K562 (cell line): ENCODE measurements around the gene KNL1. TPM values are rescaled to one million over a fixed set of nuclear protein-coding genes. Genes with fewer than 3 reads are reported as not detected.
A peak's percentile ranks its signal among the peaks of the same experiment; 100 is the strongest.

Experiments
- DPF2 ChIP-seq: fragments of 450-650 bp; IDR thresholded peaks from 2 replicates; pipeline ENCODE4 v1.6.1; 2016
- E2F4 ChIP-seq: sonication (generic); formaldehyde crosslinking; IDR thresholded peaks from 2 replicates; pipeline ENCODE4 v1.8.0; 2022; ENCODE audit warnings: mild to moderate bottlenecking, low read depth, missing genetic modification reagents
- GABPA ChIP-seq: fragments of 200-800 bp; sonication (Bioruptor generic); conservative IDR thresholded peaks from 2 replicates; pipeline ENCODE4 v1.6.1; 2016; ENCODE audit warnings: low read depth, missing genetic modification characterization, missing compliant biosample characterization
- HNRNPH1 ChIP-seq: fragments of 200-400 bp; formaldehyde crosslinking; optimal IDR thresholded peaks from 2 replicates; pipeline ENCODE3; 2017; ENCODE audit warnings: low read depth, mild to moderate bottlenecking, low read length, moderate library complexity
- HOXB6 ChIP-seq: fragments of 250-450 bp; sonication (Bioruptor Pico); IDR thresholded peaks from 2 replicates; pipeline ENCODE4 v1.5.1; 2022; ENCODE audit warnings: mild to moderate bottlenecking, borderline replicate concordance
- KAT7 ChIP-seq: sonication (generic); formaldehyde crosslinking; IDR thresholded peaks from 2 replicates; pipeline ENCODE4 v1.8.0; 2022; ENCODE audit warnings: missing genetic modification reagents, mild to moderate bottlenecking, borderline replicate concordance
- KAT8 ChIP-seq: fragments of 450-650 bp; IDR thresholded peaks from 2 replicates; pipeline ENCODE4 v1.6.1; 2016; ENCODE audit warnings: low read depth, mild to moderate bottlenecking
- NR1H2 ChIP-seq: sonication (generic); formaldehyde crosslinking; IDR thresholded peaks from 2 replicates; pipeline ENCODE4 v1.4.0; 2020; ENCODE audit warnings: mild to moderate bottlenecking, missing genetic modification reagents
- PHF20 ChIP-seq: fragments of 450-650 bp; IDR thresholded peaks from 2 replicates; pipeline ENCODE4 v1.6.1; 2018; ENCODE audit not compliant: partially characterized antibody
- POLR2A ChIP-seq: fragments of 450-650 bp; conservative IDR thresholded peaks from 2 replicates; pipeline ENCODE4 v1.6.1; 2016
- PREB ChIP-seq: sonication (generic); formaldehyde crosslinking; IDR thresholded peaks from 2 replicates; pipeline ENCODE4 v1.8.1; 2023; ENCODE audit warnings: mild to moderate bottlenecking, missing genetic modification reagents
- RNF219 ChIP-seq: fragments of 250-450 bp; sonication (Bioruptor Pico); IDR thresholded peaks from 2 replicates; pipeline ENCODE4 v1.5.0; 2022; ENCODE audit warnings: mild to moderate bottlenecking
- STAG1 ChIP-seq: sonication (generic); formaldehyde crosslinking; IDR thresholded peaks from 2 replicates; pipeline ENCODE4 v1.5.0; 2020; ENCODE audit warnings: missing genetic modification reagents, borderline replicate concordance
- TAF9B ChIP-seq: fragments of 450-650 bp; IDR thresholded peaks from 2 replicates; pipeline ENCODE4 v1.6.1; 2018; ENCODE audit warnings: mild to moderate bottlenecking; ENCODE audit not compliant: partially characterized antibody
- TEAD1 ChIP-seq, 2 experiments: fragments of 450-650 bp in 1 of 2; sonication (generic) in 1 of 2; formaldehyde crosslinking; IDR thresholded peaks; 2 replicates each; pipeline versions ENCODE4 v1.4.0 to v1.8.0; 2020 to 2022; ENCODE audit warnings: mild to moderate bottlenecking in 2 of 2, missing genetic modification reagents in 1 of 2
- TGIF2 ChIP-seq: sonication (generic); formaldehyde crosslinking; IDR thresholded peaks from 2 replicates; pipeline ENCODE4 v1.8.1; 2022; ENCODE audit warnings: mild to moderate bottlenecking, missing genetic modification reagents, moderate library complexity
- ZNF551 ChIP-seq: fragments of 250-450 bp; sonication (Bioruptor Pico); IDR thresholded peaks from 2 replicates; pipeline ENCODE4 v1.5.0; 2021; ENCODE audit warnings: mild to moderate bottlenecking, moderate library complexity
- polyA plus RNA-seq, 8 experiments: library from polyadenylated mRNA; depleted of rRNA in 4 of 8; stranded (reverse) in 5 of 8; unstranded in 3 of 8; fragments of >200 nt; fragmentation: Nextera tagmentation in 2 of 8; fragmentation: Illumina TruSeq in 1 of 8; extraction: Ambion mirVana in 2 of 8; extraction: Trizol in 1 of 8; gene quantifications; 2 replicates each; pipeline versions ENCODE4 v1.2.1 to v1.2.3, GENCODE V29; 2011 to 2014; ENCODE audit warnings: inconsistent platforms in 1 of 8, missing spikeins in 1 of 8
- total RNA-seq, 7 experiments: library from RNA; depleted of rRNA in 6 of 7; stranded (reverse); fragments of >200 nt in 6 of 7; fragmentation: Illumina TruSeq in 2 of 7; extraction: Trizol in 2 of 7; gene quantifications; 2 replicates each; pipeline versions ENCODE4 v1.2.1 to v1.2.3, GENCODE V29; 2011 to 2021; ENCODE audit warnings: low replicate concordance in 1 of 7
- TF ChIP-seq, protein P1 (sequence below): fragments of 450-650 bp; IDR thresholded peaks from 2 replicates; pipeline ENCODE4 v1.6.1; 2016; ENCODE audit warnings: antibody characterized with exemption
- TF ChIP-seq, protein P2 (sequence below): fragments of 250-450 bp; sonication (Bioruptor Pico); IDR thresholded peaks from 2 replicates; pipeline ENCODE4 v1.8.0; 2022; ENCODE audit warnings: moderate library complexity, mild to moderate bottlenecking, inconsistent platforms

The KNL1 gene
- total and polyA plus RNA-seq, 9 of the 15 experiments (the other 6 are each of a cell fraction or from before 2014, with no cell fraction given) = 14.5 to 65.4 (median 34.6) TPM

DNA sequence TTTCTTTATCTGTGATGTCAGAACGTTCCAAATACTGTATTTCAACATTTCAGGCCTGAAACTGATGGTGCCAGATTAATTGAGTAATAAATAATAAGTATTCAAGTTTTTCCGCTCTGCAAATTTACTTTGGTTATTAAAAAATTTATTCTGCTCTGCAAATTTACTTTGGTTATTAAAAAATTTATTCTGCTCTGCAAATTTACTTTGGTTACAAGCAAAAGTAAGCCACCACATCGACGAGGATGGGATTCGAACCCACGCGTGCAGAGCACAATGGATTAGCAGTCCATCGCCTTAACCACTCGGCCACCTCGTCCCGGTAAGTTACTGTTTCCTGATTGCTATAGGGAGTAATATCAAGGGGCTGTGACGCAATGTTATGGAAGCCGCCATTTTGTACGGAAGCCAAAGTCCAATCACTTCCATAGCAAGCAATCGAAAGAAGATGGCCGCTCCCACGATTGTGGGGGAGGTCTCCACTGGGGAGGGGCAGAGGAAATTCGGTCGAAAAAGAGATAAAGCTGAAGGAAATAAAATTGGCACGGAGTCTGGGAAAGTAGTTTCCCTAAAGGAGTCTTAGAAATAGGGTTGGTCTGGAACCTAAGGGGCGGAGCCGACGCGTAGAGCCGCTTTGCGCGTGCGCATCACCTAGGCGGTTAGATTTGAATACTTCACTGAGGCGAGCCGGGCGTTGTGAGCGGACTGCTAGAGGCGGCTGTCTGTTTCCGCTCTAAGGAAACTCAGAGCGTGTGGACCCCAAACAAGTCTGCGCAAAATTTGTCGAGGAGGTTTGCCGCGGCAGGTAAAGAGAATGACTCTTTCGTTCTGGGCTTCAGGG is at the start of gene KNL1 (continued):
- peak; percentile 77 for TF ChIP-seq TAF9B
- TF ChIP-seq DPF2 = peak; percentile 40
- peak in 1 of 2 experiments; percentile 60; a peak in 1 of 4 replicates for TF ChIP-seq TEAD1 (CRISPR knock-in tag; IDR thresholded peaks at IDR 0.05)
- TF ChIP-seq PHF20 = peak; percentile 76
- TF ChIP-seq RNF219 (CRISPR knock-in tag) = no peak
- peak; percentile 97 for TF ChIP-seq E2F4 (CRISPR knock-in tag)
- no peak for TF ChIP-seq STAG1 (CRISPR knock-in tag)
- TF ChIP-seq HOXB6 (CRISPR knock-in tag) = peak; percentile 45; the same call in 1 of the 2 replicates
- peak; percentile 41; the same call in 1 of the 2 replicates for TF ChIP-seq PREB (CRISPR knock-in tag)
- TF ChIP-seq GABPA (tag) = peak; percentile 49; the same call in 1 of the 2 replicates
- peak; percentile 91; the same call in 1 of the 2 replicates for TF ChIP-seq KAT7
- TF ChIP-seq, protein P1, sequence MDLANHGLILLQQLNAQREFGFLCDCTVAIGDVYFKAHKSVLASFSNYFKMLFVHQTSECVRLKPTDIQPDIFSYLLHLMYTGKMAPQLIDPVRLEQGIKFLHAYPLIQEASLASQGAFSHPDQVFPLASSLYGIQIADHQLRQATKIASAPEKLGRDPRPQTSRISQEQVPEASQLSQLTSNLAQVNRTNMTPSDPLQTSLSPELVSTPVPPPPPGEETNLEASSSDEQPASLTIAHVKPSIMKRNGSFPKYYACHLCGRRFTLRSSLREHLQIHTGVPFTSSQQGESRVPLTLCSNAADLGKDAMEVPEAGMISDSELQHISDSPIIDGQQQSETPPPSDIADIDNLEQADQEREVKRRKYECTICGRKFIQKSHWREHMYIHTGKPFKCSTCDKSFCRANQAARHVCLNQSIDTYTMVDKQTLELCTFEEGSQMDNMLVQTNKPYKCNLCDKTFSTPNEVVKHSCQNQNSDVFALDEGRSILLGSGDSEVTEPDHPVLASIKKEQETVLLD = peak; percentile 94
- peak; percentile 90 for TF ChIP-seq POLR2A
- peak; percentile 100 for TF ChIP-seq KAT8
- TF ChIP-seq ZNF551 (CRISPR knock-in tag) = no peak
- TF ChIP-seq TGIF2 (CRISPR knock-in tag) = 0 out of 2 replicates have a peak, but pooled peaks have one; percentile 29
- TF ChIP-seq HNRNPH1 = no peak
- TF ChIP-seq, protein P2, sequence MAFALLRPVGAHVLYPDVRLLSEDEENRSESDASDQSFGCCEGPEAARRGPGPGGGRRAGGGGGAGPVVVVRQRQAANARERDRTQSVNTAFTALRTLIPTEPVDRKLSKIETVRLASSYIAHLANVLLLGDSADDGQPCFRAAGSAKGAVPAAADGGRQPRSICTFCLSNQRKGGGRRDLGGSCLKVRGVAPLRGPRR (CRISPR knock-in tag) = no peak
- TF ChIP-seq NR1H2 (CRISPR knock-in tag) = 0 out of 2 replicates have a peak, but pooled peaks have one; percentile 15
